ENCODE measurements around the gene SGCG. TPM values are rescaled to one million over a fixed set of nuclear protein-coding genes. Genes with fewer than 3 reads are reported as not detected.

SGCG gene
- total RNA-seq, 1 experiment from 2014 or later, result 0.15 TPM

DNA sequence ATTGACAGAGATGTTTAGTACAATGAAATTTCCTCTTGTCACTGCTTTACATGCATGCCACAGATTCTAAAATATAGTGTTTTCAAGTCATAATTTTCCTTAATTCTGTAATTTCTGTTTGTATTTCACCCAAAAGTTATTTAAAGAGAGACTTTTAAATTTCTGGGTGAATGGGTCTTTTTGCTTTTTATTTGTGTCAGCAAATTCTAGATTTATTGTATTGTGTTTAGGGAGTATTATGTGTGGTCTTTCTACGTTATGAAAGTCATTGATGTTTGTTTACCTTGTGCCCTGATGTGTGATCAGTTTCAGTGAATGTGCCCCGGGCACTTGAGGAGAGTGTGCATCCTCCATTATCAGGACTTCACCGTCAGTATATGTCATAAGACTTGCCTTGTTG is 92.7 kb downstream of the SGCG start:
- no peaks in the 10 kb centered on the region for H3K79me2 ChIP-seq (ENCODE audit: insufficient read depth, low read length)
- H4K20me1 ChIP-seq (ENCODE audit: insufficient read depth), result no peaks in the 10 kb centered on the region
- intact Hi-C loops (cut with micrococcal nuclease), result no loop called here
- DNase-seq (ENCODE audit: low read depth, low spot score) (no peak), ATAC-seq (no peak)
- no peaks in the 10 kb centered on the region for H3K4me1 ChIP-seq (ENCODE audit: control insufficient read depth in 1 of 2, insufficient read depth in 2 of 2, low read length in 2 of 2)
- RAD21 ChIA-PET (ENCODE audit: low non-redundant PET in 1 of 2, low total read pairs in 2 of 2, uncharacterized antibody in 2 of 2, unreplicated experiment in 2 of 2), result no interaction called here
- H3K9me2 ChIP-seq (ENCODE audit: insufficient read depth), result no peaks in the 10 kb centered on the region
- no peak for TF ChIP-seq RAD21 (IDR thresholded peaks at IDR 0.05; ENCODE audit: low read depth)
- no peak for TF ChIP-seq ELF1 (IDR thresholded peaks at IDR 0.05; ENCODE audit: borderline replicate concordance, low read depth)
- no peak for TF ChIP-seq SP1 (IDR thresholded peaks at IDR 0.05; ENCODE audit: low read depth)
- TF ChIP-seq POLR2AphosphoS5 (IDR thresholded peaks at IDR 0.05; ENCODE audit: low read depth, low read length), result no peak
- TF ChIP-seq CBX3 (IDR thresholded peaks at IDR 0.05; ENCODE audit: low read depth), result no peak
- no peak for TF ChIP-seq SRF (IDR thresholded peaks at IDR 0.05; ENCODE audit: low read depth)
- TF ChIP-seq, protein P1, sequence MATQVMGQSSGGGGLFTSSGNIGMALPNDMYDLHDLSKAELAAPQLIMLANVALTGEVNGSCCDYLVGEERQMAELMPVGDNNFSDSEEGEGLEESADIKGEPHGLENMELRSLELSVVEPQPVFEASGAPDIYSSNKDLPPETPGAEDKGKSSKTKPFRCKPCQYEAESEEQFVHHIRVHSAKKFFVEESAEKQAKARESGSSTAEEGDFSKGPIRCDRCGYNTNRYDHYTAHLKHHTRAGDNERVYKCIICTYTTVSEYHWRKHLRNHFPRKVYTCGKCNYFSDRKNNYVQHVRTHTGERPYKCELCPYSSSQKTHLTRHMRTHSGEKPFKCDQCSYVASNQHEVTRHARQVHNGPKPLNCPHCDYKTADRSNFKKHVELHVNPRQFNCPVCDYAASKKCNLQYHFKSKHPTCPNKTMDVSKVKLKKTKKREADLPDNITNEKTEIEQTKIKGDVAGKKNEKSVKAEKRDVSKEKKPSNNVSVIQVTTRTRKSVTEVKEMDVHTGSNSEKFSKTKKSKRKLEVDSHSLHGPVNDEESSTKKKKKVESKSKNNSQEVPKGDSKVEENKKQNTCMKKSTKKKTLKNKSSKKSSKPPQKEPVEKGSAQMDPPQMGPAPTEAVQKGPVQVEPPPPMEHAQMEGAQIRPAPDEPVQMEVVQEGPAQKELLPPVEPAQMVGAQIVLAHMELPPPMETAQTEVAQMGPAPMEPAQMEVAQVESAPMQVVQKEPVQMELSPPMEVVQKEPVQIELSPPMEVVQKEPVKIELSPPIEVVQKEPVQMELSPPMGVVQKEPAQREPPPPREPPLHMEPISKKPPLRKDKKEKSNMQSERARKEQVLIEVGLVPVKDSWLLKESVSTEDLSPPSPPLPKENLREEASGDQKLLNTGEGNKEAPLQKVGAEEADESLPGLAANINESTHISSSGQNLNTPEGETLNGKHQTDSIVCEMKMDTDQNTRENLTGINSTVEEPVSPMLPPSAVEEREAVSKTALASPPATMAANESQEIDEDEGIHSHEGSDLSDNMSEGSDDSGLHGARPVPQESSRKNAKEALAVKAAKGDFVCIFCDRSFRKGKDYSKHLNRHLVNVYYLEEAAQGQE (IDR thresholded peaks at IDR 0.05; ENCODE audit: low read depth), result no peak
- no peak for TF ChIP-seq POLR2A (IDR thresholded peaks at IDR 0.05; ENCODE audit: borderline replicate concordance, extremely low read depth, insufficient read depth, insufficient read length)
- TF ChIP-seq, protein P2, sequence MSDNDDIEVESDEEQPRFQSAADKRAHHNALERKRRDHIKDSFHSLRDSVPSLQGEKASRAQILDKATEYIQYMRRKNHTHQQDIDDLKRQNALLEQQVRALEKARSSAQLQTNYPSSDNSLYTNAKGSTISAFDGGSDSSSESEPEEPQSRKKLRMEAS (IDR thresholded peaks at IDR 0.05), result no peak
- H3K27ac ChIP-seq (ENCODE audit: low read depth, low read length), result no peak overlapping the region
- no peaks in the 10 kb centered on the region for H3K27me3 ChIP-seq (ENCODE audit: insufficient read depth, low read length)
- BruUV-seq (replicated peaks), result no TSS peak
- POLR2A ChIA-PET, result no interaction called here
- H3K4me3 ChIP-seq (replicated peaks in 1 of 2; ENCODE audit: low read depth in 1 of 2, low read length in 2 of 2), result no peak overlapping the region
- H2AFZ ChIP-seq (ENCODE audit: low read depth, low read length, poor library complexity, severe bottlenecking), result no peak overlapping the region
- H3K36me3 ChIP-seq (ENCODE audit: control insufficient read depth in 1 of 2, insufficient read depth in 2 of 2, low read length in 2 of 2), result no peaks in the 10 kb centered on the region
- CTCF ChIA-PET, result no interaction called here
- H3K9me3 ChIP-seq (ENCODE audit: control insufficient read depth in 1 of 2, insufficient read depth in 1 of 2, low read depth in 1 of 2, low read length in 2 of 2), result no peaks in the 10 kb centered on the region
- no peak overlapping the region for H3K4me2 ChIP-seq (ENCODE audit: low read length)
- H3K9ac ChIP-seq (ENCODE audit: low read length), result no peak overlapping the region

Data from HCT116 (cell line).